Heart left ventricle (tissue), 13 donors: ENCODE data around the gene CDC20B.

Experiments used
- POLR2A ChIP-seq, 2 donors: fragments of 450-650 bp; IDR thresholded peaks; one replicate each; pipeline ENCODE4 v1.6.1; 2017; ENCODE audit warnings: antibody characterized with exemption in 2 of 2, mild to moderate bottlenecking in 2 of 2, moderate library complexity in 2 of 2
- TF ChIP-seq, protein P1 (sequence below), 12 donors: fragments of 200-600 bp; sonication (generic) in 4 of 12; IDR thresholded peaks; one replicate each; pipeline versions ENCODE4 v1.5.0 to v1.8.0; 2018 to 2022; ENCODE audit warnings: antibody characterized with exemption in 12 of 12, mild to moderate bottlenecking in 5 of 12
- donor health status: ischemic (EF 13 %, LVEDD 7.1; RV severe dilation, severe dysfunction).
- donor health status: DM: no; HTN: yes; CAD: no.
- donor health status: DM: no; HTN: no; CAD: no.
- donor health status: ischemic (EF 25% LVEDD 6.9; RV normal size, moderate dysfunction).
- donor health status: ischemic (EF 25% LVEDD 5.7; RV mildly dilated, moderate dysfunction).
- donor health status: ischemic (EF 35%, LVEDD 5.7; RV mildly dilated, moderate dysfunction).
- donor health status: nonischemic (EF 11% LVEDD 7.7; RV severe dilation, severe dysfunction).
- donor health status: DM: yes; HTN: yes; CAD: no.
- donor health status: PGD.
- donor health status: ischemic (EF 29% LVEDD 5.4; RV normal size, mild dysfunction).
- donor health status: nonischemic (EF 23%, LVEDD 6.1; RV moderate dilation, normal function).

GRCh38 chr5:55141945-55142690, 30.9 kb downstream of the CDC20B start:
- TF ChIP-seq, protein P1, sequence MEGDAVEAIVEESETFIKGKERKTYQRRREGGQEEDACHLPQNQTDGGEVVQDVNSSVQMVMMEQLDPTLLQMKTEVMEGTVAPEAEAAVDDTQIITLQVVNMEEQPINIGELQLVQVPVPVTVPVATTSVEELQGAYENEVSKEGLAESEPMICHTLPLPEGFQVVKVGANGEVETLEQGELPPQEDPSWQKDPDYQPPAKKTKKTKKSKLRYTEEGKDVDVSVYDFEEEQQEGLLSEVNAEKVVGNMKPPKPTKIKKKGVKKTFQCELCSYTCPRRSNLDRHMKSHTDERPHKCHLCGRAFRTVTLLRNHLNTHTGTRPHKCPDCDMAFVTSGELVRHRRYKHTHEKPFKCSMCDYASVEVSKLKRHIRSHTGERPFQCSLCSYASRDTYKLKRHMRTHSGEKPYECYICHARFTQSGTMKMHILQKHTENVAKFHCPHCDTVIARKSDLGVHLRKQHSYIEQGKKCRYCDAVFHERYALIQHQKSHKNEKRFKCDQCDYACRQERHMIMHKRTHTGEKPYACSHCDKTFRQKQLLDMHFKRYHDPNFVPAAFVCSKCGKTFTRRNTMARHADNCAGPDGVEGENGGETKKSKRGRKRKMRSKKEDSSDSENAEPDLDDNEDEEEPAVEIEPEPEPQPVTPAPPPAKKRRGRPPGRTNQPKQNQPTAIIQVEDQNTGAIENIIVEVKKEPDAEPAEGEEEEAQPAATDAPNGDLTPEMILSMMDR (IDR thresholded peaks at IDR 0.05) = no peak
- no peak for TF ChIP-seq POLR2A (IDR thresholded peaks at IDR 0.05)
